Central memory CD8-positive, alpha-beta T cell (primary cell): ENCODE results near the gene AFAP1L1.
"Not testable (repeated sequence)": the region's sequence is repeated elsewhere in the genome, so short reads cannot be mapped to it uniquely, and the experiment has no call there.

Experiments
- ATAC-seq: fragments of 150-1000 bp; cut with Tn5 transposase; replicated peaks from 2 replicates; pipeline ENCODE4 v1.10.0; 2022; ENCODE audit warnings: mild to moderate bottlenecking, moderate FRiP score, moderate number of reproducible peaks; ENCODE audit not compliant: poor library complexity, severe bottlenecking; ENCODE audit errors: extremely low read depth
- DNase-seq, 2 donors: peaks; one replicate each; pipeline ENCODE4 v3.0.0; 2021; ENCODE audit warnings: low spot score in 2 of 2
- H3K27ac Mint-ChIP-seq: one replicate; pipeline ENCODE4 v1.8.0; 2022; ENCODE audit warnings: low read depth, mild to moderate bottlenecking, moderate library complexity, mixed read lengths
- H3K27me3 Mint-ChIP-seq: one replicate; pipeline ENCODE4 v1.8.0; 2022; ENCODE audit warnings: mixed read lengths
- H3K36me3 Mint-ChIP-seq: one replicate; pipeline ENCODE4 v1.8.0; 2022; ENCODE audit warnings: mild to moderate bottlenecking, moderate library complexity, mixed read lengths; ENCODE audit not compliant: insufficient read depth
- H3K4me1 Mint-ChIP-seq: one replicate; pipeline ENCODE4 v1.8.0; 2022; ENCODE audit warnings: mixed read lengths
- H3K4me3 Mint-ChIP-seq: one replicate; pipeline ENCODE4 v1.8.0; 2022; ENCODE audit warnings: mild to moderate bottlenecking, moderate library complexity, mixed read lengths
- H3K9me3 Mint-ChIP-seq: one replicate; pipeline ENCODE4 v1.8.0; 2022; ENCODE audit warnings: mixed read lengths

AFAP1L1 gene

DNA sequence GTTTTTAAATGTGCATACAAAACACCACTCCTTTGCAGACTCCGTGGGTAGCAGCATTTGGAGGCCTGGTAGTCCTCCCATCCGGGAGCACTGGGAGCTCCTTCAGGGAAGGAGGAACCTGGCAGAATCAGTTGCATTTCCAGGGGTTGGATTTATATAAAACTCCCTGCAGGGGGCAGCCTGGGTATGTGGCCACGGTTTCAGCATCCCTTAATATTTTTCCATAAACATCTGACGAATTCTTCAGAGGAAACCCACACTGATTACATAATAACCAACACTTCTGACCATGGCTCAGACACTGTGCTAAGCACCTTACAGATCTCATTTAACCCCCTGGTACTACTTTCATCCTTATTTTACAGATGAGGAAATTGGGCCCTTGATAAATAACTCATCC, 6.1 kb upstream of the AFAP1L1 start:
- Mint-ChIP-seq H3K9me3 (peaks cover 6% of the 10 kb centered on the region), H3K27me3 (peaks cover 14% of the 10 kb centered on the region), H3K4me3 (no peak overlapping the region), H3K4me1 (peaks cover 8% of the 10 kb centered on the region), H3K27ac (no peak overlapping the region), H3K36me3 (peaks cover 1% of the 10 kb centered on the region)
- ATAC-seq (no peak), DNase-seq (no peak)

DNA sequence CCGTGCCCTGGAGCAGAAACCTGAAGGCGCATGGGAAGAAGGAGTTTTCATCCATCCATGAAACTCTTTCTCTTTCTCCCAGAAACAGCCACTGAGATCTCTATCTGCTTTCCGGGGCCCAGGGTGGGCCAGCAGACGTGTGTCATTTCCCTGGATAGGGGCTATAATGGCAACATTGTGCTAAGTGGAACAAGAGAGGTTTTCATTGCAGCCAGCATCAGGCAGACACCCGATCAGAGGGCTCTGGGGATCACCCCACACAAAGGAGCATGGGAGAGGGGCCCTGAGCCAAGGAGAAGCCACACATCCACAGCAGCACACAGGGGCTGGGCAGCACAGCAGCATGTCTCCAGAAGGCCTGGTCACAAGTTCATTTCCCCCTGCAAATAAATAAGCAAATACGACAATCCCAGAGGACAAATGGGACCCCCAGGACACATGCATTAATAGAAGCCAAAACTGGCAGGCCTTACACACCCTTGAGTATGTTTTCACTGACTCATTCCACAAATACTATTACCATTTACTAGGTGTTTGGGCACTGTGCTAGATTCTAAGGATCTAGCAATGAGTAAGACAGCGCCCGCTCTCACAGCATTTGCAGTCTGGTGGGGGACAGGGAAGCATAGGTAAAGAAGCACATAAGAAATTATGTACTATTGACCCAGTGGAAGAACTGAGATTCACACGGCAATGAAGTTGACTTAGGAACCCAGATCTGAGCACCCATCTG, 4.3 kb upstream of the AFAP1L1 start:
- Mint-ChIP-seq H3K9me3 (peaks cover 6% of the 10 kb centered on the region), H3K27me3 (peaks cover 32% of the 10 kb centered on the region), H3K36me3 (peaks cover 1% of the 10 kb centered on the region), H3K4me1 (peaks cover 14% of the 10 kb centered on the region), H3K27ac (no peak overlapping the region), H3K4me3 (no peak overlapping the region)
- DNase-seq (no peak), ATAC-seq (no peak)

DNA sequence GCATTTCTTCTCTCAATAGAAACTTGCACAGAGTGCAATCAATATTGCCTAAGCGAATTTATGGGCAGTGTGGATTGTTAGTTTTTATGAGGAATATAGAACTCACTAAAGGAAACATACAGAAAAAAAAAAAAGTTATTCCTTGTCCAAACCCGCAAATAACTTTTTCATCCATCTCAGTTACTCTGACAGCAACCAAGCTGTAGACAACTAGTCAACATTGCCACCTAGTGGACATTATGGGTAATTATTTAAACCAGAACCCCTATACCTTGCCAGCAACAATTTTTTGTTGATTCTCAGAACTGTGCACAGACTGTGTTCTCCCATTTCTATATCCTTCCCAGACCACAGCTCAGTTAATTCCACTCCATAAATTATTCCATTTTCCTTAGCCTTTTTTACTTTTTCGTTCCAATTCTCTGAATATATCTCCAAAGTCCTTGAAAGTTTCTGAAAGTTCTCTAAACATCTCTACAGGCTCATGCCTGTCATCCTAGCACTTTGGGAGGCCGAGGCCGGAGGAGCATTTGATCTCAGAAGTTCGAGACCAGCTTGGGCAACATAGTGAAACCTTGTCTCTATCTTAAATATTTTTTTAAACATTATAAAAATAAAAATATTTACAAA, 2.6 kb upstream of the AFAP1L1 start:
- no peak overlapping the region for H3K27ac Mint-ChIP-seq
- peaks cover 6% of the 10 kb centered on the region for H3K9me3 Mint-ChIP-seq
- H3K27me3 Mint-ChIP-seq: peaks cover 45% of the 10 kb centered on the region
- peaks cover 3% of the 10 kb centered on the region for H3K36me3 Mint-ChIP-seq
- no peak overlapping the region for H3K4me3 Mint-ChIP-seq
- peak; percentile 59 for ATAC-seq
- peaks cover 16% of the 10 kb centered on the region for H3K4me1 Mint-ChIP-seq
- no peak for DNase-seq

DNA sequence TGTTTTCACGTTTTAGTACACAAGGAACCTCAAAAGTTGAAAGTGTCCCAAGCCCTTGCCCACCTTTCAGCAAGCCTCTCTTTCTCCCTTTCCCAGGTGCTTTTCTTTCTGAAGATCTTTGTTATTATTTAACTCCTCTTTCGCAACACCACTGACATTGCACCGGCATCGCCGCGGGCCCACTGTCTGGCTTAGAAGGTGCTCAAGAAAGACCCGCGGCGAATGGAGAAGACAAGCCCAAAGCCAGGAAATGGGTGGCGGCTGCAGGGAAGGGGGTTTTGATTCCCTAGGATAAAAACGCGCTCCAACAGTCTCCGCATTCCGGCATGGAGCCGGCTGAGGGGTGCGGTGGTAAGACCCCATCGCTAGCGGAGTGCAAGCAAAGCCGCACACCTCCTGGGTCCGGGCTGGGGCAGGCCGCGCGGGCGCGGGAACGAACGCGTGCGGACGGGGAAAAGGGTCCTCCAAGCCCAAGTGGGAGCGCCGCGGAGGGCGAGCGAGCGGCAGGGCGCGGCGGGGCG, 404 bp upstream of the AFAP1L1 start:
- Mint-ChIP-seq H3K4me1 (peaks cover 8% of the 10 kb centered on the region), H3K27me3 (peaks cover 52% of the 10 kb centered on the region), H3K27ac (no peak overlapping the region), H3K36me3 (peaks cover 2% of the 10 kb centered on the region), H3K4me3 (peak overlapping the region; percentile 75), H3K9me3 (peaks cover 6% of the 10 kb centered on the region)
- ATAC-seq: no peak
- DNase-seq: no peak

DNA sequence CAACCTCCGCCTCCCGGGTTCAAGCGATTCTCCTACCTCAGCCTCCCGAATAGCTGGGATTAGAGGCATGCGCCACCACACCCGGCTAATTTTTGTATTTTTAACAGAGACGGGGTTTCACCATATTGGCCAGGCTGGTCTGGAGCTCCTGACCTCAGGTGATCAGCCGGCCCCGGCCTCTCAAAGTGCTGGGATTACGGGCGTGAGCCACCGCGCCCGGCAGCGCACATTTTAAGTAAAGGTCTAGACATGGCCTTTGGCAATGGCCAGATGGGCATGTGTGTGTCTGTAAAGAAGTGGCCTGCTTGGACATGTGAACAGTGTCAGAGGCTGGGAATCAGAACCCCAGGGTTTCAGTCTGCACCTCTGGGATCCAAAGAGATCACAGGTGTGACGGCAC, 1.1 kb downstream of the AFAP1L1 start:
- not testable (repeated sequence) for H3K36me3 Mint-ChIP-seq, H3K4me3 Mint-ChIP-seq, ATAC-seq, H3K9me3 Mint-ChIP-seq, DNase-seq, H3K27ac Mint-ChIP-seq, H3K4me1 Mint-ChIP-seq
- peaks cover 65% of the 10 kb centered on the region for H3K27me3 Mint-ChIP-seq

DNA sequence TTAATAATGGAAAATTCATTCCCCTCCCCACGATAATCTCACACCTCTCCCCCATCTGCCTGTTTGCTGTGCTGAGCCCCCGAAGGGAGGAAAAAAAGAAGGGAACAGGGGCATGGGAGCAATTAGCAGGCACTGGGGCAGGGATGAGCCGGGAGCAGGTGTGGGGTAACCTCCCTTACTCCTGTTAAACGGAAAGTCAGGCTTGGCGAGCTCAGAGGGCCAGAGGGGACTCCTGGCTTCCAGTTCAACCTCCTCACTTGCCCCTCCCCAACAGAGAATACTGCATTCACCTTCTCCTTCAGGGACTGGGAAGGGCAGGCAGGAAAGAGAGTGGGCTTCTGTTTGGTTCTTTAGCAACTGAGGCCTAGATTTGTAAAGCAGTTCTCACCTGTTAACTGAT, 1.6 kb downstream of the AFAP1L1 start:
- Mint-ChIP-seq H3K4me3 (no peak overlapping the region), H3K27me3 (peaks cover 69% of the 10 kb centered on the region), H3K27ac (no peak overlapping the region), H3K36me3 (peaks cover 2% of the 10 kb centered on the region), H3K4me1 (peaks cover 8% of the 10 kb centered on the region), H3K9me3 (peaks cover 6% of the 10 kb centered on the region)
- ATAC-seq (no peak), DNase-seq (no peak)

DNA sequence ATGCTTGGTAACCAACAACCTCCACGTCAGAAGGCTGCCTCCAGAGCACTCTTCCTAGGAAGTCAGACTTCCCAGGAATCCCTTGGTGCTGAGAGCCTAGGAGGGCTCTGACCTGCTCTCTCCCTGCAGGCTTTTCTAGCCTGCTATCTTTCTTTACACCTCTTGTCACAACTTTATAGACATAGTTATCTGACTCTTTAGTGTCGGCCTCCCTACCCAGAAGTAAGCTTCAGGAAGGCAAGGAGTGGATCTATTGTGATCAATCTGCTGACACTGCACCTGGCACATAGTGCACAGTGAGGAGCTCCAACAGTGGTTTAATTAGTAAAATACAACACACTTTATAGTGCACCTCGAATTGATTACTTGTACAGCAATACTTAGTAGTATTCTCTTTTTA, 2.3 kb downstream of the AFAP1L1 start:
- Mint-ChIP-seq H3K27me3 (peaks cover 77% of the 10 kb centered on the region), H3K4me3 (no peak overlapping the region), H3K27ac (no peak overlapping the region), H3K9me3 (no peaks in the 10 kb centered on the region), H3K36me3 (peaks cover 2% of the 10 kb centered on the region), H3K4me1 (peaks cover 8% of the 10 kb centered on the region)
- no peak for ATAC-seq
- no peak for DNase-seq

DNA sequence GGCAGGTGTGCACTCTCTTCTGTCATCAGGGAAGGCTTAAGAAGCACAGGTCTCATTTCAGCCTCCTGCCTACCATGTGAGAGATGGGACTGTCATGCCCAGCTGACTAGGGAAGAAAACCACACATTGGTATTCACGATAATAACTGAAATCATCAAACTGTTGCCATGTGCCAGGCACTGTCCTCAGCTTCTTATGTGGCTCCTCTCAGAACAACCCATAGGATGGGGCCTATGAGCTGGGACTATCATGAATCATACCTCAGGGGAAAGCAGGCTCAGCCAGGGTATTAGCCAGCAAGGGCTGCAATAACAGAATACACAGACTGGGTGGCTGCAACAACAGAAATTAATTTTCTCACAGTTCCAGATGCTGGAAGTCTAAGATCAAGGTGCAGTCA, 3.3 kb downstream of the AFAP1L1 start:
- Mint-ChIP-seq H3K9me3 (no peaks in the 10 kb centered on the region), H3K27me3 (peaks cover 86% of the 10 kb centered on the region), H3K4me1 (peaks cover 8% of the 10 kb centered on the region), H3K36me3 (peaks cover 2% of the 10 kb centered on the region), H3K4me3 (no peak overlapping the region), H3K27ac (no peak overlapping the region)
- DNase-seq: no peak
- no peak for ATAC-seq

DNA sequence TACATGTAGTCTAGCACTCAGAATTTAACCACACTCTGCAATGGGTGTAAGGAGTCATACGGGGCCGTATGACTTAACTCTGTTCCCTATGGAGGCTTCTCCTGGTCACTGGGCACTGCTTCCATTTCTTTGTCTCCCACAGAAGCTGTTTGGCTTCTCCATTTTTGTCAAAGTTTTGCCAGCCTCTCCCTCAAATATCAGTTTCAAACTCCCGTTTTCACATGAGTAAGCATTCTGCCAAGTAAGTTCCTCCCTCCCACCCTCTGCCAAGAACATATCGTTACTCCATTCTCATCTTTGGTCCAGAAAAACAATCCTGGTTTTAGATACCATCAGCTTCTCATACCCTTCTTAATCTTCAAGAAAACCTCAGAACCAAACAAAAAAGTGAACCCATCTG, 6.1 kb downstream of the AFAP1L1 start:
- DNase-seq (no peak), ATAC-seq (no peak)
- Mint-ChIP-seq H3K27ac (no peak overlapping the region), H3K4me3 (no peak overlapping the region), H3K36me3 (peaks cover 3% of the 10 kb centered on the region), H3K4me1 (no peaks in the 10 kb centered on the region), H3K27me3 (peaks cover 85% of the 10 kb centered on the region), H3K9me3 (no peaks in the 10 kb centered on the region)

DNA sequence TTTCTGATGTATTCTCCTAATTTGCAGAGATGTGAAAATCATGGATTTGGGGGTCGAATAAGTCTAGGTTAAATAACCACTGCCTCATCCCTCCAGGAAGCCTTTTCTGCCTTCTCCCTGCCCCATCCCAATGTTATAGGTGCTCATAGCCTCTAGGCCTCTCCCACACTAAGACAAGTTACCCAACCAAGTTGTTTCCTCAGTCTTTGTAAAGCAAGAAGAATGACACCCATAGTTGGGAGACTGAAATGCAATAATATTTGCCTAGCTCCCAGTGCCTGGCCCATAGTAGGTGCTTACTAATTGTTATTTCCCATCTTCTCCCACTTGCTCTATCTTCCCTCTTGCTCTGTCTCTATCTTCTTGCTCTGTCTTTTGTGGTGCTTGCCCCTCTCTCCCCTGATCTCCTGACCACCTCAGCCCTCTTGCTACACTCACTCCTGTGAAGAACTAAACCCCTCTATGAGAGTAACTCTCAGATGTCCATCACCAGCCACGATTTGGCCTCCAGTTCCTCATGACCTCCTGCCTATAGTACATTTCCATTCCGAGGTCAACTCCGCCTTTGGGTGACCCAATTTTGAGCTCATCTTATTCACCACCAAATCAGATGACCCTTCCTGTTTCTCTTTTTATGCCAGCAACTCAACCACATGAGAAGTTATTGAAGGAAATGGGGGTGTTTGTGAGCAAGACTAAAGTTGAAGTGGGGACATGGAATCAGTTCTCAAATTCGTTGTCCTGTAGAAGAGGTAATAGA, 7.0 kb downstream of the AFAP1L1 start:
- ATAC-seq (no peak), DNase-seq (no peak)
- Mint-ChIP-seq H3K27me3 (peaks cover 77% of the 10 kb centered on the region), H3K36me3 (peaks cover 3% of the 10 kb centered on the region), H3K9me3 (no peaks in the 10 kb centered on the region), H3K4me1 (no peaks in the 10 kb centered on the region), H3K27ac (no peak overlapping the region), H3K4me3 (no peak overlapping the region)

DNA sequence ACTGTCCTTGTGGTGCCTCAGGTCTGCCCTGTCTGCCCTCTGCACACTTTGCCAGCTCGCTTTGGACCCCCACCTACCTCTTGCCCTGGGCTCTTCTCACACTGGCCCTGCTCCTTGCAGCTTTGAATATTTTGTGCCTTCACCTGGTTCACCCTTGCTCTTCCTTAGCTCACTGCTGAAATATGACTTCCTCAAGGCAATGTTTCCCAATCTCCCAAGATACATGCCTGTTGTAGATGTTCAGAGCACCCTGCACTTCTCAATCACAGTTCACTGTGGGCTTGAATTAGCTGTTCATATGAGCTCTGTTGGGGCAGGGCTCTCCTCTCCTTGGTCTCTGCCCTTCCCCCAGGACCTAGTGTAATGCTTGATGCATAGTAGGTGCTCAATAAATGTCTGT, 8.0 kb downstream of the AFAP1L1 start:
- H3K27me3 Mint-ChIP-seq: peaks cover 69% of the 10 kb centered on the region
- no peak overlapping the region for H3K4me3 Mint-ChIP-seq
- H3K4me1 Mint-ChIP-seq: no peaks in the 10 kb centered on the region
- ATAC-seq (no peak), DNase-seq (no peak)
- no peaks in the 10 kb centered on the region for H3K9me3 Mint-ChIP-seq
- H3K27ac Mint-ChIP-seq: no peak overlapping the region
- peaks cover 1% of the 10 kb centered on the region for H3K36me3 Mint-ChIP-seq

DNA sequence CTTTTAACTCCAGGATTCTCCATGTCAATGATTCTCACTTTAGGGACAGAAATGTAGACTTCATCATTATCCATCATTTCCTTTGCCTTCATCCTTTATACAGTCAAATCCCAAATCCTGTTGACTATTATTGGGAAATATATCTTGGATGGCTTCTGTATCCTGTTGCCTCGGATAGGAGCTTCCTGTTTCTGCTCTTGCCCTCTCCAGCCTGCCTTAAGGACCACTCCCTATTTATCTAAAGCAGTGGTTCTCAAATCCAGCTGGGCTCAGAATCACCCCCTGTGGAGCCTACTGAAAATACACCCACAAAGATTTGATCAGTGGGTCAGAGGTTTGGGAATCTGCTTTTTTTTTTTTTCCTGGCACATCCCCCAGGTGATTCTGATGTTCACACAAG, 8.5 kb downstream of the AFAP1L1 start:
- H3K4me1 Mint-ChIP-seq: no peaks in the 10 kb centered on the region
- H3K36me3 Mint-ChIP-seq: peaks cover 1% of the 10 kb centered on the region
- H3K27me3 Mint-ChIP-seq: peaks cover 67% of the 10 kb centered on the region
- no peak overlapping the region for H3K4me3 Mint-ChIP-seq
- ATAC-seq (no peak), DNase-seq (no peak)
- H3K9me3 Mint-ChIP-seq: no peaks in the 10 kb centered on the region
- H3K27ac Mint-ChIP-seq: no peak overlapping the region

DNA sequence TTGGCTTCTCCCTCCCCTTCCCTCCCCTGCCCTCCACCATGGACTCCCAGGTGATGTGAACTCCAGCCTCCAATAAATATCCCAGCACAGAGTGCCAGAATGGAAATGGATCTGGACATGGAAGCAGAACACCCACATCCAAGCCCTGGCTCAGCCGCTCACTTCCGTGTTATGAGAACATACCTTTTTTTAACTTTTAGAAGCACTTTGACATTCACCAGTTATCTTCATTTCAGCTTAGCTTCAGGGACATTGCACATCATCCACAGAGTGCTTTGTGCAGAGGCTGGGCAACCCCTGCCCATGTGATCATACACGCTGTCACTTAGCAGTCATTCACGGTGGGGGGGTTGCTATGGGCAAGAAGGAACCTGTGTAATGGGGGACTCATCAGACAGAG, 9.1 kb downstream of the AFAP1L1 start:
- peaks cover 60% of the 10 kb centered on the region for H3K27me3 Mint-ChIP-seq
- H3K9me3 Mint-ChIP-seq: no peaks in the 10 kb centered on the region
- no peak overlapping the region for H3K27ac Mint-ChIP-seq
- peaks cover 1% of the 10 kb centered on the region for H3K36me3 Mint-ChIP-seq
- ATAC-seq (no peak), DNase-seq (no peak)
- no peaks in the 10 kb centered on the region for H3K4me1 Mint-ChIP-seq
- no peak overlapping the region for H3K4me3 Mint-ChIP-seq
